Adrenal gland (tissue), 12 donors: ENCODE measurements around the gene MEAF6. TPM values are rescaled to one million over a fixed set of nuclear protein-coding genes. Genes with fewer than 3 reads are reported as not detected.

Experiments
- DNase-seq, 7 donors: peaks; one replicate each; pipeline ENCODE4 v3.0.0-alpha.2; 2019 to 2020
- H3K27ac ChIP-seq, 5 donors: fragments of 200-600 bp; sonication (generic) in 4 of 5; 1 replicate in 3 of 5; 2 replicates in 2 of 5; pipeline versions ENCODE4 v1.5.1 to v1.8.0; 2016 to 2020; ENCODE audit warnings: mild to moderate bottlenecking in 1 of 5
- H3K27me3 ChIP-seq: fragments of 200-600 bp; 2 replicates; pipeline ENCODE4 v1.8.0; 2021
- H3K36me3 ChIP-seq, 2 donors: fragments of 200-600 bp; replicated peaks in 1 of 2; 1 replicate in 1 of 2; 2 replicates in 1 of 2; pipeline versions ENCODE4 v1.5.1 to v1.8.0; 2018 to 2022
- H3K4me1 ChIP-seq, 2 donors: fragments of 200-600 bp; replicated peaks in 1 of 2; 1 replicate in 1 of 2; 2 replicates in 1 of 2; pipeline versions ENCODE4 v1.5.1 to v1.8.0; 2018 to 2021
- H3K4me3 ChIP-seq, 4 donors: fragments of 200-600 bp; sonication (generic) in 3 of 4; one replicate each; pipeline ENCODE4 v1.5.1; 2016 to 2018
- H3K9me3 ChIP-seq, 3 donors: fragments of 200-600 bp; sonication (generic) in 1 of 3; replicated peaks in 1 of 3; 1 replicate in 2 of 3; 2 replicates in 1 of 3; pipeline versions ENCODE4 v1.5.1 to v1.8.0; 2016 to 2021
- POLR2A ChIP-seq, 2 donors: fragments of 450-650 bp; IDR thresholded peaks; one replicate each; pipeline ENCODE4 v1.6.1; 2017; ENCODE audit warnings: antibody characterized with exemption in 2 of 2, mild to moderate bottlenecking in 2 of 2, moderate library complexity in 1 of 2
- WGBS, 4 donors: extraction: QIAGEN DNeasy Blood & Tissue Kit in 2 of 4; methylation state at CpG; one replicate each; pipeline versions ENCODE4 v1.1.5 to v1.1.7; 2013 to 2017; 5-methylcytosine and 5-hydroxymethylcytosine counted together
- intact Hi-C, 2 donors: fragments of 100-400 bp; cut with DNase I; formaldehyde crosslinking; loops; one replicate each; pipeline versions ENCODE4 v1.14.1 to v1.15.0; 2022 to 2023
- microRNA-seq, 3 donors: library from miRNA; unstranded; fragments of <30 nt; microRNA quantifications; one replicate each; pipeline ENCODE4, GENCODE V29; 2017 to 2020
- polyA plus RNA-seq, 3 donors: library from polyadenylated mRNA; stranded (reverse); fragments of 200-250 nt in 2 of 3; fragments of 350-450 nt in 1 of 3; fragmentation: Illumina TruSeq in 1 of 3; extraction: RNeasy Lipid Tissue Mini Kit (QIAGEN cat#74804) in 1 of 3; gene quantifications; one replicate each; pipeline ENCODE4 v1.2.3, GENCODE V29; 2013 to 2014
- small RNA-seq, 2 donors: library from RNA; depleted of rRNA; stranded (forward); fragments of <200 nt; gene quantifications; one replicate each; pipeline ENCODE3, GENCODE V24; 2016
- total RNA-seq, 9 donors: library from RNA; depleted of rRNA in 4 of 9; stranded (reverse); fragments of >200 nt in 4 of 9; fragments of 120-200 nt in 1 of 9; fragmentation: NEBNext Ultra II Directional in 1 of 9; extraction: Animal tissue kit (Norgen Biotek cat#: 25700) in 1 of 9; gene quantifications; one replicate each; pipeline versions ENCODE4 v1.1.0 to v1.2.4, GENCODE V29; 2013 to 2023
- TF ChIP-seq, protein P1 (sequence below), 6 experiments: fragments of 450-650 bp in 4 of 6; fragments of 200-600 bp in 2 of 6; sonication (generic) in 1 of 6; IDR thresholded peaks; 1 replicate in 5 of 6; 2 replicates in 1 of 6; pipeline versions ENCODE4 v1.5.1 to v1.8.0; 2016 to 2021; ENCODE audit warnings: antibody characterized with exemption in 6 of 6, mild to moderate bottlenecking in 2 of 6, moderate library complexity in 1 of 6
- donor health status: healthy with polysubstance abuse.
- donor health status: Bipolar disorder and iron deficiency.
- donor health status: DM: yes; HTN: yes; CAD: no.
- donor health status: DM: no; HTN: no; CAD: no.
- donor health status: DM: no; HTN: no; CAD: no.
- donor health status: DM: yes; HTN: yes; CAD: no.

The MEAF6 gene
- total and polyA plus RNA-seq, 12 donors = 37.8 to 74.5 (median 56.0) TPM

DNA sequence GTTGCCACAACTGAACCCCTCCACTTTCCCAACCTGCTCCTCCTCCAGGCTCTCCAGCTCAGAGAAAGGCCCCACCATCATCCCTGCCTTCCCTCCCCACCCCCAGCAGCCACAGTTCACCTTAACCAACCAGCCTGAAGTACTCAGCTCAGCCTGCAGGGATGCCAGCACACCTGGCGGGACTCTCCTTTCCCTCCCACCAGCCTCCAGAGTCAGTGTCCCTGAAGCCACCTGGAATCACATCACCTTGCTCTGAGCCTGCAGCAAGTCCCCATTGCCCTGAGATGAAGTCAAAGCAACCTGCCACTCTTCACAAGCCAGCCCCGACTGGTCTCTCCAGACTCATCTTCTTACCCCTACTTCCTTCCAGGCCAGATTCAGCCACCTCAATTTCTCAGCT is 66.4 kb downstream of the MEAF6 start:
- intact Hi-C loops = no loop called here
- Histone ChIP-seq H3K27ac (no peak overlapping the region), H3K4me1 (no peaks in the 10 kb centered on the region), H3K36me3 (no peaks in the 10 kb centered on the region), H3K9me3 (no peaks in the 10 kb centered on the region), H3K4me3 (no peak overlapping the region), H3K27me3 (no peaks in the 10 kb centered on the region)
- TF ChIP-seq, protein P1, sequence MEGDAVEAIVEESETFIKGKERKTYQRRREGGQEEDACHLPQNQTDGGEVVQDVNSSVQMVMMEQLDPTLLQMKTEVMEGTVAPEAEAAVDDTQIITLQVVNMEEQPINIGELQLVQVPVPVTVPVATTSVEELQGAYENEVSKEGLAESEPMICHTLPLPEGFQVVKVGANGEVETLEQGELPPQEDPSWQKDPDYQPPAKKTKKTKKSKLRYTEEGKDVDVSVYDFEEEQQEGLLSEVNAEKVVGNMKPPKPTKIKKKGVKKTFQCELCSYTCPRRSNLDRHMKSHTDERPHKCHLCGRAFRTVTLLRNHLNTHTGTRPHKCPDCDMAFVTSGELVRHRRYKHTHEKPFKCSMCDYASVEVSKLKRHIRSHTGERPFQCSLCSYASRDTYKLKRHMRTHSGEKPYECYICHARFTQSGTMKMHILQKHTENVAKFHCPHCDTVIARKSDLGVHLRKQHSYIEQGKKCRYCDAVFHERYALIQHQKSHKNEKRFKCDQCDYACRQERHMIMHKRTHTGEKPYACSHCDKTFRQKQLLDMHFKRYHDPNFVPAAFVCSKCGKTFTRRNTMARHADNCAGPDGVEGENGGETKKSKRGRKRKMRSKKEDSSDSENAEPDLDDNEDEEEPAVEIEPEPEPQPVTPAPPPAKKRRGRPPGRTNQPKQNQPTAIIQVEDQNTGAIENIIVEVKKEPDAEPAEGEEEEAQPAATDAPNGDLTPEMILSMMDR (IDR thresholded peaks at IDR 0.05) = no peak
- no peak for TF ChIP-seq POLR2A (IDR thresholded peaks at IDR 0.05)
- DNase-seq = no peak
- WGBS, 4 donors = 47 to 83% (median 72%) methylated on average over 2 of the region's 2 CpGs

DNA sequence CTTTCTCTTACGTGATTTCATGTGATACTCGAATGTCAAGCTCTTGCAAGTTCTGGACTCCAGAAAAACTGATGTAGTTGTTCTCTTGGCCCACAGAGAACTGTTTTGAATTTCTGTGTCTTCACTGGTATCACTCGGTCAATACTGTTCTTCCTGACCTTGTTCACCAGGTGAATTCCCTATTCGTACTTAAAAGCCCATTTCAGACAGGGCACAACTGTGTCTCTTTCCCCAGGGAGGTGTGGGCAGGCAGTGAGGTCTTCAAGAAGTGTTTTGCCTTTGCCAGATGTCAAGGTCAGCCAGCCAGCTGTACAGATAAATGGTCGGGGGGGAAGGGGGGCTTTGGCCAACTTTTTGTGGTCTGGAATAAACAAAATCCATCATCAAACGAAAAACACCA is 67.7 kb downstream of the MEAF6 start:
- H3K4me1 ChIP-seq = no peaks in the 10 kb centered on the region
- WGBS, 4 donors = 54 to 62% (median 58%) methylated on average over 6 of the region's 6 CpGs
- no peaks in the 10 kb centered on the region for H3K36me3 ChIP-seq
- no peak overlapping the region for H3K27ac ChIP-seq
- no peak for DNase-seq
- no peak overlapping the region for H3K4me3 ChIP-seq
- no peaks in the 10 kb centered on the region for H3K9me3 ChIP-seq
- TF ChIP-seq, protein P1 (IDR thresholded peaks at IDR 0.05) = no peak
- TF ChIP-seq POLR2A (IDR thresholded peaks at IDR 0.05) = no peak
- intact Hi-C loops = no loop called here
- H3K27me3 ChIP-seq = no peaks in the 10 kb centered on the region

DNA sequence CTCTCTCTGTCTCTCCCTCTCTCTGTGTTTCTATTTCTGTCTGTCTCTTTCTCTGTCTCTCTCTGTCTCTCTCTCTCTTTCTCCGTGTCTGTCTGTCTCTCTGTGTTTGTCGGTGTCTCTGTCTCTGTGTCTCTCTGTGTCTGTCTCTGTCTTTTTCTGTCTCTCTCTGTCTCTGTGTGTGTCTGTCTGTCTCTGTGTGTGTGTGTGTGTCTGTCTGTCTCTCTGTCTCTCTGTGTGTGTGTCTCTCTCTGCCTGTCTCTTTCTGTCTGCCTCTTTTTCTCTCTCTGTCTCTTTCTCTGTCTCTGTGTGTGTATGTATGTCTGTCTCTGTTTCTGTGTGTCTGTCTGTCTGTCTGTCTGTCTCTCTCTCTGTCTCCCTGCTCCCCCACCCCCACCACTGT is 71.9 kb downstream of the MEAF6 start:
- no peak overlapping the region for H3K4me3 ChIP-seq
- intact Hi-C loops = no loop called here
- no peak overlapping the region for H3K27ac ChIP-seq
- TF ChIP-seq, protein P1 (IDR thresholded peaks at IDR 0.05) = no peak
- no peak for TF ChIP-seq POLR2A (IDR thresholded peaks at IDR 0.05)
- H3K27me3 ChIP-seq = no peaks in the 10 kb centered on the region
- H3K4me1 ChIP-seq = no peaks in the 10 kb centered on the region
- no peaks in the 10 kb centered on the region for H3K9me3 ChIP-seq
- no peak for DNase-seq
- WGBS, 4 donors = 53 to 65% (median 59%) methylated on average over 2 of the region's 2 CpGs
- H3K36me3 ChIP-seq = no peaks in the 10 kb centered on the region

Small RNA genes within 50 kb of the gene (microRNA-seq; reads per million reads assigned to microRNA genes)
- gene MIR5581 (0 to 0.89 (median 0.28) reads per million in 3 donors), gene MIR6732 (0.45 to 2.3 (median 1.1) reads per million in 3 donors)

Small RNA genes within 50 kb of the gene (small RNA-seq; reads per million reads assigned to genes)
- gene AL034379.1 = 0 reads per million in 2 donors
- gene MIR5581 = 0 to 0.12 reads per million in 2 donors

Other genes starting within 250 kb of the MEAF6 start
- 10 to 100 TPM in 8 of 9 donors, 1 to 10 TPM in 1; 5.8 to 53.0 (median 18.8) TPM for gene ZC3H12A, start 40.2 kb downstream of the MEAF6 start, total RNA-seq
- gene ZC3H12A, start 40.2 kb downstream of the MEAF6 start, polyA plus RNA-seq = 10 to 100 TPM in 2 of 3 donors, 1 to 10 TPM in 1; 3.2 to 17.0 (median 11.8) TPM
- gene SNIP1, start 39.5 kb upstream of the MEAF6 start, total RNA-seq = 10 to 100 TPM; 11.6 to 22.4 (median 16.5) TPM
- 10 to 100 TPM in 1 of 3 donors, 1 to 10 TPM in 2; 4.0 to 11.2 (median 5.6) TPM for gene SNIP1, start 39.5 kb upstream of the MEAF6 start, polyA plus RNA-seq
- gene DNALI1, start 42.2 kb upstream of the MEAF6 start, total RNA-seq = 10 to 100 TPM in 5 of 9 donors, 1 to 10 TPM in 4; 6.1 to 23.2 (median 11.7) TPM
- gene DNALI1, start 42.2 kb upstream of the MEAF6 start, polyA plus RNA-seq = 10 to 100 TPM; 15.3 to 41.6 (median 37.9) TPM
- gene GNL2, start 81.2 kb upstream of the MEAF6 start, total RNA-seq = 10 to 100 TPM; 13.6 to 84.7 (median 26.4) TPM
- 100 to 1,000 TPM; 132 to 462 (median 225) TPM for gene GNL2, start 81.2 kb upstream of the MEAF6 start, polyA plus RNA-seq
- under 1 TPM in 5 of 9 donors, not detected in 4; 0.11 to 0.51 (median 0.23) TPM for gene RSPO1, start 120.1 kb upstream of the MEAF6 start, total RNA-seq
- under 1 TPM; 0.11 to 0.20 (median 0.16) TPM for gene RSPO1, start 120.1 kb upstream of the MEAF6 start, polyA plus RNA-seq
- 1 to 10 TPM in 7 of 9 donors, under 1 TPM in 2; 0.49 to 3.2 (median 1.3) TPM for gene CDCA8, start 177.8 kb upstream of the MEAF6 start, total RNA-seq
- gene CDCA8, start 177.8 kb upstream of the MEAF6 start, polyA plus RNA-seq = 1 to 10 TPM in 1 of 3 donors, under 1 TPM in 2; 0.54 to 1.6 (median 0.64) TPM